ENCODE data around the gene CLDND1. TPM values are rescaled to one million over a fixed set of nuclear protein-coding genes. Genes with fewer than 3 reads are reported as not detected.

The CLDND1 gene
- total RNA-seq, 4 donors from 2014 or later: 68.8 to 152 (median 114) TPM

DNA sequence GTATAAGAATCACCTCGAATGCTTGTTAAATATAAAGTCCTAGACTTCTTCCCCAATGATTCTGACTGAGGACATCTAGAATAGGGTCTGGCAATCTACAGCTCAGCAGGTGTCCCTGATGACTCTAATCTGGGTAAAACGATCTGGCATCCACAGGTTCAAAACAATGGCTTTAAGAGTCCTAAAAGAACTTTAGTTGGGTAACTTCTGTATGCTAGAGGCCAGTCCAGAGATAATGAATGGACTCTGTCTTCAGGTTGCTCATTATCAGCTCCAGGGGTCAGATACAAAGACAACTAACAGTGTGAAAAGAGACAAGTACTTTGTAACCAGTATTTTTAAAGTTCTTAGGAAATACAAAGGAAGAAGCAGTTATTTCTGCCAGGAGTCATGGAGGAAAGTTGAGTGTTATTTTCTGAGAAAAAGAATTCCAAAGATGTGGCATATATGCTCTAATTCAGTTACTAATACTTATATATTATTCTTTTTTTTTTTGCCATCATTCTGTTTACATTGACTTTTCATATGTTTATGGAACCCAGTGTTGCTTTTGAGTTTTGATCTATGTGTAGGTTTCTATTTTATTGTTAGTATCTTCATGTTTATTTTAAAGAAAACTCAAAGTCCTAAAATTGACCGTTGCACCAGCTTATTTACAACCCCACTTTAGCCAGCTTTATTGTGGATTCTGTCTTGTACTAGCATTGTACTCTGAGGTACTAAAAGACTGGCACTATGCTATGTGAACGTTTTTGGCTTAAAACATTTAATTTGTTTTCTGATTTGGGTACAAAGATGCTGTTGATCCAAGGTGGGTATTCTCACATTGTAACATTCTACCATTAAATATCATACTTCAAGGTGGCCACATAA lies 6.0 kb upstream of the CLDND1 start:
- TF ChIP-seq, protein P1, sequence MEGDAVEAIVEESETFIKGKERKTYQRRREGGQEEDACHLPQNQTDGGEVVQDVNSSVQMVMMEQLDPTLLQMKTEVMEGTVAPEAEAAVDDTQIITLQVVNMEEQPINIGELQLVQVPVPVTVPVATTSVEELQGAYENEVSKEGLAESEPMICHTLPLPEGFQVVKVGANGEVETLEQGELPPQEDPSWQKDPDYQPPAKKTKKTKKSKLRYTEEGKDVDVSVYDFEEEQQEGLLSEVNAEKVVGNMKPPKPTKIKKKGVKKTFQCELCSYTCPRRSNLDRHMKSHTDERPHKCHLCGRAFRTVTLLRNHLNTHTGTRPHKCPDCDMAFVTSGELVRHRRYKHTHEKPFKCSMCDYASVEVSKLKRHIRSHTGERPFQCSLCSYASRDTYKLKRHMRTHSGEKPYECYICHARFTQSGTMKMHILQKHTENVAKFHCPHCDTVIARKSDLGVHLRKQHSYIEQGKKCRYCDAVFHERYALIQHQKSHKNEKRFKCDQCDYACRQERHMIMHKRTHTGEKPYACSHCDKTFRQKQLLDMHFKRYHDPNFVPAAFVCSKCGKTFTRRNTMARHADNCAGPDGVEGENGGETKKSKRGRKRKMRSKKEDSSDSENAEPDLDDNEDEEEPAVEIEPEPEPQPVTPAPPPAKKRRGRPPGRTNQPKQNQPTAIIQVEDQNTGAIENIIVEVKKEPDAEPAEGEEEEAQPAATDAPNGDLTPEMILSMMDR (IDR thresholded peaks at IDR 0.05; ENCODE audit: low read depth): no peak

DNA sequence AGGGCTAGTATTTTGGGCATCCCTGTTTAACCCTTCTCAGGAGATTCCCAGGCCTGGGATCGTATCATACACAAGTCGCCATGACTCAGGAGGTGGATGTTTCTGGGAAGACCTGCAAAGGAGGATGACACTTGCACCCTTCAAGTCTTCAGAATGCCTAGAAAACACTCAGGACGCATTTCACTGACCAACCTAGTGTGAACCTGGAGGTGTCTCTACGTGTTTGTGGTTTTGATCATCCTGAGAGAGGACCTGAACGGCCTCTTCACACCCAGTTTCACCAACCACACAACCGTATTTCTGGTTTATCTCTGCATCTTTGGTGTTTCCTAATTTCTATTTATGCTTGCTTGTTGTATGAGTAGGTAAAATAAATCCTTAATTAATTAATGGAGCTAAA lies 2.8 kb upstream of the CLDND1 start:
- TF ChIP-seq, protein P1 (IDR thresholded peaks at IDR 0.05; ENCODE audit: low read depth): no peak

DNA sequence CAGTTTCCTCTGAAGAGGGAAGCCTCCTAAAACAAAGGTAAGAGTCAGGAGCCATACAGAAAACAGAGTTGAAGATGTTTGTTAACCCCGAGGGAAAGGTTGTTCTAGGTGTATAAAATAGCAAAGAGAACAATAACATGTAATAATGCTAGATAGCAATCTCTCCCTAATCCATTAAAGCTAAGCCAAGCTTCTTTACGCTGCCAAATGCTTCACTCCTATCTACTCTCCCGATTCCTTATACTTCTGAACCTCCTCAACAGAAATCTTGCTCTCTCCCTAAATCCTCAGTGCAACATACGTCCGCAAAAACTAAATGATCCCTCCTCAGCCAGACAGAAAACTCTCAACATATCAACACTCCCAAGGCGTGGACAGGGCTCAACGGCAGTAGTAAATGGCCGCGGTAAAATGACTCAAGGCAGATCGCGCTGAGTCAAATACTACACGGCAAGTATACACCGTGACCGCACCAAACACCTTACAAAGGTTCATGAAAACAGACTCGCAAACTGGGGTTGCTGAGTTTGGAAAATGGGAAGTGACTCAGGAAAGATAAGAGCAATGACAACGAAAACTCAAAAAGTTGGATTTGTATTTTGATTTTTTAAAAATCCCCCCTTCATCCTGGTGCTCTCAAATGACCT lies 682 bp downstream of the CLDND1 start:
- TF ChIP-seq, protein P1 (IDR thresholded peaks at IDR 0.05; ENCODE audit: low read depth): no peak

DNA sequence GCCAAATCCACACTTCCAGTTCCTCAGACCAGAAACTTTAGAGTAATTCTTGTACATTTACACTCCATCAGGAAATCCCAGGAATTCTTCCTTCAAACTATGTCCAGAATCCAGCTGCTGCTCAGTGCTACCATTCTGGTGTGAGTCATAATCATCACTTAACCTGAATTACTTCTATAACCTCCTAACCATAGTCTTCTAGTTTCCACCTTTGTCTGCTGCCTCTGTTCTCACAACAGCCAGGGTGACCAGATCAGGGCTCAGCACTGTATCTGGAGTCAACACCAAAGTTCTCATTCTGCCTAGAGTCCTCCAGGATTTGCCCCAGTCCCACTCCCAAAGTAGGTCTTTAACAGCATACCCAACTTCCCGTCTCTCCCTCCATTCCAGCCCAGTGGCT lies 3.4 kb downstream of the CLDND1 start:
- TF ChIP-seq, protein P1 (IDR thresholded peaks at IDR 0.05; ENCODE audit: low read depth): no peak

DNA sequence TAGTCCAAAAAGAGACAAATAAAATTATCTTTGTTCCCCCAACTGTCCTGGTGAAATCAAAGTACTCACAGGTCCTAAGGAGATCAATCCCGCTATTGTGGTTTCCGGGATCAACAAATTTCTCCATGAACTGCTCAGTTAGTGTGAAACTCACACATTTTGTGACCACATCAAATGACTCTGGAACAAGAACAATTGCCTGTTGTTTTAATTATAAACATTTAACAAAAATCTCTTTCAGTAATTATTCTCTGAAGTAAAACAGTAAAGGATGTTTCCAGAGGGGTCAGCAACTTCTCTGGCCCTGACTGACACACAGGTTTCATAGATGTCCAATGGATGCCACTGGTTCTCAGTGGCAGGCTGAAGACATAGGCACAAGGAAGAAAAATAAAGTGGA lies 3.9 kb downstream of the CLDND1 start:
- TF ChIP-seq, protein P1 (IDR thresholded peaks at IDR 0.05; ENCODE audit: low read depth): no peak

DNA sequence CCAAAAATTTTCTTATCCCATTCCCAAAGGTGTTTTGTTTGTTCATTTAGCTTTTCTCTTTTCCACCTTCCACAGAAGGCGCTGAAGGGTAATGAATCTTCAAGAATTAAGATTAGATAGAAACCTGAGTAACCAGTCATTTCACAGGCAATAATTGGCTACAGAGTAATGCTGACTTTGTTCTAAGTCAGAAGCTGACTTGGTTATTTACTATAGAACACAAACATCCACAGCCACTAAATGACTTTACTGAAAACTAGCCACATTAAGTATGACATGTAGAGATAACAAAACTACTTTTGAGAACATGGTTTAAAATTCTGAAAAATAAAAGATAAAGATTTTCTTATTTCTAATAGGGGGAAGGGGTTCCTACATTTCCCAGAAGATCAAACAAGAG lies 7.8 kb downstream of the CLDND1 start:
- TF ChIP-seq, protein P1 (IDR thresholded peaks at IDR 0.05; ENCODE audit: low read depth): no peak

DNA sequence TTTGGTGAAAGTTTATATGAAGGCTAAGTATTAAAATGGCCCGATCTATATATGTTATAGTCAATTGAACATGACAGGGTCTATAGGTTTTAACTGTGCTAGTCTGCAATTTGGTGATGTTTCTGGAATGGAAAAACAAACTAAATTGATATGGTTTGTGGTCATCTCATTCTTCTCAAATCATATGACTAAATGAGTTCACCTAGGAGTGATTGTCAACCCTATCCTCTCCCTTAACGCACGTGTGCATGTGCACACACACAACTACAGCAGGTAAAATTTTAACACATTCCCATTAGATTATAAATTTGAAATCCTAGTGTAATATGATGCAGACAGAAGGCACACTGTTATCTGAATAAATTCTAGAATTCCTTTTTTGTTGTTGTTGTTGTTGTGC lies 9.0 kb downstream of the CLDND1 start:
- TF ChIP-seq, protein P1 (IDR thresholded peaks at IDR 0.05; ENCODE audit: low read depth): no peak

Measured in subcutaneous adipose tissue (tissue), 4 donors.